T-helper 17 cell (primary cell): ENCODE measurements around the gene COMMD3. TPM values are rescaled to one million over a fixed set of nuclear protein-coding genes. Genes with fewer than 3 reads are reported as not detected.

ENCODE experiments used
- ATAC-seq: fragments of 150-1000 bp; cut with Tn5 transposase; 2 replicates; pipeline ENCODE4 v1.10.0; 2021; ENCODE audit warnings: mild to moderate bottlenecking, moderate library complexity
- DNase-seq, 3 donors: peaks; one replicate each; pipeline versions ENCODE4 v3.0.0 to v3.0.0-alpha.2; 2020 to 2021
- H3K9me3 ChIP-seq: one replicate; pipeline ENCODE4 v1.7.0; 2013; ENCODE audit warnings: low read length, mild to moderate bottlenecking; ENCODE audit not compliant: control insufficient read depth, poor library complexity, severe bottlenecking
- H3K27ac Mint-ChIP-seq: one replicate; pipeline ENCODE4 v1.8.0; 2022; ENCODE audit warnings: mild to moderate bottlenecking, moderate library complexity, mixed read lengths
- H3K27me3 Mint-ChIP-seq: one replicate; pipeline ENCODE4 v1.8.0; 2022; ENCODE audit warnings: mixed read lengths
- H3K36me3 Mint-ChIP-seq: one replicate; pipeline ENCODE4 v1.8.0; 2022; ENCODE audit warnings: low read depth, mixed read lengths
- H3K4me1 Mint-ChIP-seq: one replicate; pipeline ENCODE4 v1.8.0; 2022; ENCODE audit warnings: mild to moderate bottlenecking, mixed read lengths
- H3K4me3 Mint-ChIP-seq: one replicate; pipeline ENCODE4 v1.8.0; 2022; ENCODE audit warnings: mild to moderate bottlenecking, moderate library complexity, mixed read lengths
- total RNA-seq, 4 donors: library from RNA in 2 of 4; stranded (reverse) in 2 of 4; gene quantifications; one replicate each; pipeline ENCODE4 v1.2.3 and lab custom pipeline; 2022 to 2026

COMMD3 gene
- total RNA-seq (10 to 100 TPM; 35.0 to 37.3 TPM), total RNA-seq (lab: John Stamatoyannopoulos, UW) (6.3 to 18.0 reads per million in 2 donors)

DNA sequence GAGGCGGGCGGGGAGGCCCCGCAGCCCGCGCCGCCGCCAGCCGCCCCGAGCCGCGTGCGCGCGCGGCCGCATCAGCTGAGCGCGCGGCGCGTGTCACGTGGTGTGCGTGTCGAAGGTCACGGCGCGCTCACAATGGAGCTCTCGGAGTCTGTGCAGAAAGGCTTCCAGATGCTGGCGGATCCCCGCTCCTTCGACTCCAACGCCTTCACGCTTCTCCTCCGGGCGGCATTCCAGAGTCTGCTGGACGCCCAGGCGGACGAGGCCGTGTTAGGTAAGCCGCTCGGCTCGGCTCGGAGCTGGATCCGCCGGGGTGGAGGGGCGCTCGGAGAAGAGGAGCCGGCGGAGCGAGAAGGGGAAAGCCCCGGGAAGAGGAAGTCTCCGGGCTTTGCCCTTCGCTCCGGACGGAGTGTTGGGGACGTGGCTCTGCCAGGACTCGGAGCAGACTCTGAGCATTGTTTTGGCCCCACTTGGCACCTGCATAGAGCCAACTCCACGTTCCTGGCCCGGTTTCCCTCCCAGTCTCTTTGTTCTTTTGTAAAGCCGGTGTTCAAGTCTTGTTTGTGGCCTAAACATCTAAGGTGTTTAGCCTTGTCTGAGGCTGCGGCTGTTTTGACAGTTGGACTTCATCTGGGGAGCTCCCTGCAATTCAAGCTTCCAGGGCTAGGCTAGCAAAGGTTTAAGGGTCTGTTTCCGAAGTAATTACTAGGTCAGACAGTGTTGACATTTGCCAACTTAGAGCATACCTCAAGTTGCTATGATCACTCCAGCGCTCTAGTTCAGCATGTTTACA lies at the start of gene COMMD3:
Gene COMMD3 (plus strand): TSS at position 103 of the 790 bp plus-strand sequence. CDS start 30 bp downstream, at position 133.
- Mint-ChIP-seq H3K36me3 (peaks cover 5% of the 10 kb centered on the region), H3K4me1 (peaks cover 14% of the 10 kb centered on the region), H3K4me3 (peak within 1 kb of the TSS; percentile 99), H3K27me3 (no peaks in the 10 kb centered on the region), H3K27ac (peak within 1 kb of the TSS; percentile 93)
- DNase-seq (peak; percentile 72 to 75 (median 72)), ATAC-seq (peak; percentile 72)
- H3K9me3 ChIP-seq = no peaks in the 10 kb centered on the region

DNA sequence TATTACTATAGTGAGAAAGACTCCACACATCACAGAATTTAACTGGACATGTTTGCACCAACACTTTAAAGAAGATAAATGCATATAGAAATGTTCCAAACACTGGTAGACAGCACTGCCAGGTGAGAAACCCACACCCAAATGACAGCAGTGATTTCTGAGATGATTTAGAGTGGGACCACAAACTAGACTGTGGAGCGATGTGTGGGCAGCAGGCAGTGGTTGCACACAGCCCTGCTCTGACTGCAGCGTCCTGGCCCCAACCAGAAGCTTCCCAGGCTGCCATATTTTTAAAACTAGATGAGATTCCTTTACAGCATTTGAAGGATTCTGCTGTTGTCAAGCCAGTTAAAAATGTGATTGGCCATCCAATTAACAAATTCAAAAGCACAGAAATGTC lies 47.7 kb upstream of the COMMD3 start:
- peaks cover 4% of the 10 kb centered on the region for H3K4me1 Mint-ChIP-seq
- DNase-seq = no peak
- no peak for ATAC-seq
- H3K4me3 Mint-ChIP-seq = no peak overlapping the region
- H3K9me3 ChIP-seq = no peaks in the 10 kb centered on the region
- H3K27me3 Mint-ChIP-seq = peaks cover 35% of the 10 kb centered on the region
- no peaks in the 10 kb centered on the region for H3K36me3 Mint-ChIP-seq
- no peak overlapping the region for H3K27ac Mint-ChIP-seq

DNA sequence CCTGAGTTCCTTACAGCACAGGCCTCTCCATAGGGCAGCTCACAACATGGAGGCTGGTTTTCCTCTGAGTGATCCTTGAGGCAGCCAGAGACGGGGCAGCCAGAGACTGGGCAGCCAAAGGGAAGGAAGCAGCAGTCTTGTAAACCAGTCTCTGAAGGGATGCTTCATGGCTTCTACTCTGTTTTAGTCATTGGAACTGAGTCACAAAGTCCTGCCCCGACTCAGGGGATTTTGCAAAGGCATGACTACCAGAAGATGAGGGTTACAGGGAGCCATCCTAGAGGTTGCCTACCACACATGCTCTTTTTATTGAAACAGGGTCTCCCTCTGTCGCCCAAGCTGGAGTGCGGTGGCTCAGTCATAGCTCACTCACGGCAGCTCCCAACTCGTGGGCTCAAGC lies 44.4 kb upstream of the COMMD3 start:
- ATAC-seq (no peak), DNase-seq (no peak)
- no peaks in the 10 kb centered on the region for H3K36me3 Mint-ChIP-seq
- no peaks in the 10 kb centered on the region for H3K4me1 Mint-ChIP-seq
- H3K4me3 Mint-ChIP-seq = no peak overlapping the region
- H3K9me3 ChIP-seq = no peaks in the 10 kb centered on the region
- peaks cover 16% of the 10 kb centered on the region for H3K27me3 Mint-ChIP-seq
- no peak overlapping the region for H3K27ac Mint-ChIP-seq

DNA sequence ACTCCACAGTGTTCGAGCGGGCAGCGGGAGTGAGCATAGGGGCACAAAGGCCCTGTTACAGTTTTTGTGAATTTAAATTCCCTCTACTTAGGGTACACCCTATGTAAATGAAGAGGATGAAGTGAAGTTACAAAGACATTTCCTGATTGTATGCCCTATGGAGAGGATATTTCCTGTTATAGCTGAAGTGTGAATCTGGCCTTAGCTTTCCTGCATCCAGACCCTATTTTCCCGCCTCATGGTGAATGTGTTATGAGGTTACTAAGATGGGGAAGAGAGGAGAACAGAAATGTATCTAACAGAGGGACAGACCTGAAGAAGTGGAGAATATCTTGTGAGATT lies 37.8 kb upstream of the COMMD3 start:
- DNase-seq = no peak
- Mint-ChIP-seq H3K4me3 (no peak overlapping the region), H3K27me3 (peaks cover 17% of the 10 kb centered on the region), H3K4me1 (peaks cover 2% of the 10 kb centered on the region), H3K36me3 (no peaks in the 10 kb centered on the region), H3K27ac (peak overlapping the region; percentile 21)
- no peaks in the 10 kb centered on the region for H3K9me3 ChIP-seq
- no peak for ATAC-seq

DNA sequence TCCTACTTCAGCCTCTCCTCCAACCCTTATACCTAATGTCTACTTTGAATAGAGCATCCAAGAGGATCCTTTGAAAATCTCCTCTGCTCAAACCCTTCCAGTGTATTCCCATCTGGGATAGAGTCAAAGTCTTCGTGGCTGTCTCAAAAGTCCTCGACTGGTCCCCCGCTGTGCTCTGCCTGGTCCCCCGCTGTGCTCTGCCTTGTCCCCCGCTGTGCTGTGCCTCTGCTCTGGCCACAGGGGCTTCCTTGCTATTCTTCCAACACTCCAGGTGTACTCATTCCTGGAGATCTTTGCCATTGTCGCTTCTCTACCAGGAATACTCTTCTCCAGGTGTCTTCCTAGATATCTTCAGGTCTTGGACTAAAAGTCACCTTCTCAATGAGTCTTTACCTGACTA lies 36.1 kb upstream of the COMMD3 start:
- no peak for DNase-seq
- Mint-ChIP-seq H3K27ac (no peak overlapping the region), H3K27me3 (peaks cover 21% of the 10 kb centered on the region), H3K4me3 (no peak overlapping the region), H3K4me1 (peaks cover 2% of the 10 kb centered on the region), H3K36me3 (no peaks in the 10 kb centered on the region)
- ATAC-seq = no peak
- no peaks in the 10 kb centered on the region for H3K9me3 ChIP-seq

DNA sequence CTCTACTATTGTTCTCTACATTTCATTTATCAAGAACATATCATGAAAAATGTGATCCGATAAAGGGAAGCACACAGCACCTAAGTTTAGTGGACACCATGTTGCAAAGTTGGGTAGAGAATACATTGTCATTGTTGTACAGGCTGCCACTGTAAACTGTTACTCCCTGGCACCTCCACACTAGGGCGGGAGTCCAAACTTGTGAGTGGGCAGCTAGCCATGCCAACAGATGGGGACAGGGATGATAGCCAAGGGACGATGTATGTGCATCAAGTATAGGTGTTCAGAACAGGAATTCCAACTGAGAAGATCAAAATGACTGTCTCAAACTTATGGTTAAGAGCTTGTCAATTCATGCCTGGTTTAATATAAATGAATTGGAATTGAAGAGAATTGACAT lies 31.1 kb upstream of the COMMD3 start:
- peaks cover 16% of the 10 kb centered on the region for H3K27me3 Mint-ChIP-seq
- ATAC-seq (no peak), DNase-seq (no peak)
- no peak overlapping the region for H3K4me3 Mint-ChIP-seq
- no peak overlapping the region for H3K27ac Mint-ChIP-seq
- H3K36me3 Mint-ChIP-seq = peaks cover 2% of the 10 kb centered on the region
- H3K9me3 ChIP-seq = no peaks in the 10 kb centered on the region
- no peaks in the 10 kb centered on the region for H3K4me1 Mint-ChIP-seq

DNA sequence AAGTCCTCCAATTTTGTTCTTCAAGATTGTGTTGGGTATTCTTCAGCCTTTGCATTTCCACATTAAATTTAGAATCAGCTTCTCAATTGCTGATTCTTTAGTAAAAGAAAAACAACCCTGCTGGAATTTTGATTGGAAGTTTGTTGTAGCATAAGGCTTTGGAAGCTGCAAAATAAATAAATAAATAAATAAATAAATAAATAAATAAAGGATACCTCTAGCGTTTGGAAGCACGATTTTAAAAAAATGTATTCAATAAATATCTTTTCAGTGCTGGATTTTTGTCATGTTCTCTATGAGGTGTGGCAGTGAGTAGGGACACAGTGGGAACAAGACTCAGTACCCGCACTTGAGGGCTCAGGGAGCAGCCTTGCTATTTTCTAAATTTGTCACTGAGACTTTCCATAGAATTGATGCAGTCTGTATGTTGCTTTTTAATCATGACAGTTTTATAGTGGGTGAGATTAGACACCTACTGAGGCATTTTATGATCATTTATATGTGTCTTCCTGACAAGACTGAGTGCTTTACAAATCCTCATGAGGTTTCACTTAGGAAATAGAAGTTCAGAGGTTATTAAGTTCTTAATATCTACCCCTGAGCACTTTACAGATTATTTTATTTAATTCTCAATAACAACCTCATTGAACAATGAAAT lies 22.3 kb upstream of the COMMD3 start:
- Mint-ChIP-seq H3K36me3 (no peaks in the 10 kb centered on the region), H3K4me3 (no peak overlapping the region), H3K27ac (no peak overlapping the region), H3K27me3 (peaks cover 37% of the 10 kb centered on the region), H3K4me1 (no peaks in the 10 kb centered on the region)
- no peak for ATAC-seq
- H3K9me3 ChIP-seq = no peaks in the 10 kb centered on the region
- DNase-seq = no peak

DNA sequence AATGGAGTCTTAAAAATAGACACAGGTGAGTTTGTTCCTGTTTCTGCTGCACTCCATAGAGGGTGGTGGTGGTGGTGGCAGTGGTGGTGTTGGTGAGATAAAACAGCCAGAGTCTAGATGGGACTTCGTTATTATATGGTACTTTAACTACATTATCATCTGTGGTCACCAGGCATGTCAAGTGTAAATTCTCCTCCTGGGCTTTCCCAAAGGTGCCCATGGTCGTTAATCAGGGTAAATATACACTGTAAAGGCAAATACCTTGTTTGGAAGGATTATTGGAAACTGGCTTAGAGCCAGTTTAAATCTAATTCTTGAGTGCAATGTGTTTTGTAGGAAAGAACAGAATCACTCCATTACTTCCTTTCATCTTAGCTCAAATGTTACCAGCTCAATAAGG lies 21.5 kb upstream of the COMMD3 start:
- Mint-ChIP-seq H3K27me3 (peaks cover 35% of the 10 kb centered on the region), H3K4me1 (no peaks in the 10 kb centered on the region), H3K27ac (no peak overlapping the region), H3K4me3 (no peak overlapping the region), H3K36me3 (no peaks in the 10 kb centered on the region)
- no peak for ATAC-seq
- no peak for DNase-seq
- H3K9me3 ChIP-seq = no peaks in the 10 kb centered on the region

DNA sequence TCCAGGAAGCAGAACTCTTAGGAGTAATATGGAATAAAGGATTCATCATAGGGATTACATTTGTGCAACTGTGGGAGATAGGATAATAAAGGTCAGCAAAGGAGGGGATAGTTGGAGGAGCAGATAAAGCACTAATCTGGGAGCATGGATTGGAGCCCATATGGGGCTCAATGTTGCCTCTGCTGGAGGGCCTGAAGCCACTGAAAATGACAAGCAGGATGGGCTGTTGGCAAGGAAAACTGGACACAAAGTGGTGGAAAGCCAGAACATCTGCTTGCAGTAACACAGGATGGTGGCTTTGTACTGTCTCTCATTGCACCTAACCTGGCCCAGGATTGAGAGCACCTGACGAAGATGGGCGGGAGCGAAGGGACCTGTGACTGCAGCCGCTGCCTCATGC lies 15.0 kb upstream of the COMMD3 start:
- H3K9me3 ChIP-seq = no peaks in the 10 kb centered on the region
- H3K36me3 Mint-ChIP-seq = peaks cover 3% of the 10 kb centered on the region
- no peak overlapping the region for H3K4me3 Mint-ChIP-seq
- H3K27ac Mint-ChIP-seq = no peak overlapping the region
- ATAC-seq (no peak), DNase-seq (no peak)
- H3K4me1 Mint-ChIP-seq = no peaks in the 10 kb centered on the region
- H3K27me3 Mint-ChIP-seq = peaks cover 36% of the 10 kb centered on the region

DNA sequence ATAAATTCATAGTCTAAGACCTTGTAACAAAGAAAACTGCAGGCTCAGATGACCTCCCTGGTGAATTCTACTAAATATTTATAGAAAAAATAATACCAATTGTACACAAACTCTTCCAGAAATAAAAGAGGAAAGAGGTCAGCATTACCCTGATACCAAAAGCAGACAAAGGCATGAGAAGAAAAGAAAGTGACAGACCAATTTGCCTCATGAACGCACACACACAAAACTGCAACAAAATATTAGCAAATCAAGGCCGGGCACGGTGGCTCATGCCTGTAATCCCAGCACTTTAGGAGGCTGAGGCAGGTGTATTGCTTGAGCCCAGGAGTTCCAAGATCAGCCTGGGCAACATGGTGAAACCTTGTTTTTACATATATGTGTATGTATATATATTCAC lies 12.7 kb upstream of the COMMD3 start:
- DNase-seq (no peak), ATAC-seq (no peak)
- H3K36me3 Mint-ChIP-seq = peaks cover 3% of the 10 kb centered on the region
- peaks cover 26% of the 10 kb centered on the region for H3K27me3 Mint-ChIP-seq
- no peak overlapping the region for H3K27ac Mint-ChIP-seq
- H3K4me1 Mint-ChIP-seq = no peaks in the 10 kb centered on the region
- no peaks in the 10 kb centered on the region for H3K9me3 ChIP-seq
- H3K4me3 Mint-ChIP-seq = no peak overlapping the region

DNA sequence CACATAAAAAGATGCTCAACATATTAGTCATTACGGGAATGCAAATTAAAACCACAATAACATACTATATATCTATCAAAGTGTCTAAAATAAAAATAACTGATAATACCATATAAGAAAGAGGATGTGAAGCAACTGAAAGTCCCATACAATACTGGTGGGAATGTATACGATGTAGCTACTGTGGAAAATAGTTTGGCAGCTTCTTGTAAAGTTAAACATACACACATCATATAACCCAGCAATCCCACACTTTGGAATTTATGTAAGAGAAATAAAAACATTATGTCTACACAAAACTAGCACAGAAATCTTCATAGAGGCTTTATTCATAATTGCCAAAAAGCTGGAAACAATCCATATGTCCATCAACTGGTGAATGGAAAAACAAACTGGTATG lies 10.5 kb upstream of the COMMD3 start:
- DNase-seq = no peak
- ATAC-seq = no peak
- no peak overlapping the region for H3K4me3 Mint-ChIP-seq
- H3K27me3 Mint-ChIP-seq = peaks cover 18% of the 10 kb centered on the region
- peaks cover 3% of the 10 kb centered on the region for H3K36me3 Mint-ChIP-seq
- no peak overlapping the region for H3K27ac Mint-ChIP-seq
- no peaks in the 10 kb centered on the region for H3K9me3 ChIP-seq
- no peaks in the 10 kb centered on the region for H3K4me1 Mint-ChIP-seq

DNA sequence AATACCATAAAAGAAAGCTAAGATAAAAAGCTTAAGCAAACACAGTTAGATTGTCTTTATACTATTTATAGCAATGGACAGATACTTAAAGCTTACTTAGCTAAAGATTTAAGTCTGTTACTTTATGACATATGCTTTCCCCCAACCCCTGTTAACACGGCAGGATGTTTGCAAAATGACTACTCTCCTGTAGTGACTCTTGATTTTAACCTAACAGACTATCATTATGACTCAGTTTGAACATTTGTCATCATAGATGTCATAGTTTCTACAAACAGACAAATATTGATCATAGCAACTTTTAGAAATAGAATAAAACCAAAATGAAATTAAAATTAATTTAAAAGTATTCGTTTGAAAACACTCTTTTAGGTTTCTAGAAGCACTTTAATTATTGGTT lies 7.8 kb upstream of the COMMD3 start:
- Mint-ChIP-seq H3K36me3 (no peaks in the 10 kb centered on the region), H3K4me3 (no peak overlapping the region), H3K4me1 (no peaks in the 10 kb centered on the region), H3K27me3 (peaks cover 11% of the 10 kb centered on the region), H3K27ac (no peak overlapping the region)
- H3K9me3 ChIP-seq = no peaks in the 10 kb centered on the region
- no peak for DNase-seq
- no peak for ATAC-seq

DNA sequence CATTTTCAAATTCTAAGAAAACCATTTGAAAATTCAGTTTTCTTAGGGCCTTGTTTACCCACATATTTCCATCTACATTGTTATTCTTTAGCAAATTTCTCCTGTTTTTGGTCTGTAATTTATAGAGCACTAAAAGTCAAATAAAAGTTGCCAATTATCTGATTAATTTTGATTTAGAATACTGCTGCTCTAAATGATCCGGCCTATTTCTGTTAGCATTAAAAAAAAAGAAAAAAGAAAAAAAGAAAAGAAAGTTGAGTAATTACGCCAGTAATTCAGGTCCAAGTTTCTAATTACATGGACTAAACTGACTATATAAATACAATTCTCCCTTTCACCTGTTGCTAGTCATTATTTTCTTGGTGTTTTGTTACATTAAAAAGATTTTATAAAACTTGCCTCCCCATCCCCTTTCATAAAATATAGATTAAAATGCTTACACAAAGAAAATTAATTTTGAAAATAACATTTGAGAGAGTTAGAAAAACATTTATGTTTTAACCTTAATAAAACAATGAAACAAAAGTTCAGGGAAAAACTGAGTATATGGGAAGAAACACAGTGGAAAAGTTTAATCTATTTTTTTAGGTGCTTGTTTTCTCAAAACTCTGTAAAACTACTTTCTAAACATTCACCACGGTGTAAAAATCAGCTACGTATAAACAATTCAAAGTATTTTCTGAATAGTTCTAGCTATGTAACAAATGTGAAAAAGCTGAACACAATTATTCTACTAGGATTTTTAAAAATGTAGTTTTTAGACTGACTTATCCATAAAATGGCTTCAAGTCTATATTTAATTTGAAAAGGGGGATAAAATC lies 6.8 kb upstream of the COMMD3 start:
- Mint-ChIP-seq H3K27ac (no peak overlapping the region), H3K4me3 (no peak overlapping the region), H3K4me1 (no peaks in the 10 kb centered on the region), H3K36me3 (no peaks in the 10 kb centered on the region), H3K27me3 (peaks cover 11% of the 10 kb centered on the region)
- H3K9me3 ChIP-seq = no peaks in the 10 kb centered on the region
- DNase-seq (no peak), ATAC-seq (no peak)
